GM18505 (cell line): Measurements from ENCODE around the gene PXMP4.

Experiments used
- ATAC-seq: cut with Tn5 transposase; IDR thresholded peaks from one replicate; pipeline ENCODE4 v1.9.1; 2021; ENCODE audit not compliant: unreplicated experiment
- POLR2A ChIP-seq: IDR thresholded peaks from 4 replicates; pipeline ENCODE4 v1.6.1; 2011; ENCODE audit warnings: borderline replicate concordance; ENCODE audit not compliant: insufficient read depth, insufficient read length; ENCODE audit errors: extremely low read depth

The PXMP4 gene

DNA sequence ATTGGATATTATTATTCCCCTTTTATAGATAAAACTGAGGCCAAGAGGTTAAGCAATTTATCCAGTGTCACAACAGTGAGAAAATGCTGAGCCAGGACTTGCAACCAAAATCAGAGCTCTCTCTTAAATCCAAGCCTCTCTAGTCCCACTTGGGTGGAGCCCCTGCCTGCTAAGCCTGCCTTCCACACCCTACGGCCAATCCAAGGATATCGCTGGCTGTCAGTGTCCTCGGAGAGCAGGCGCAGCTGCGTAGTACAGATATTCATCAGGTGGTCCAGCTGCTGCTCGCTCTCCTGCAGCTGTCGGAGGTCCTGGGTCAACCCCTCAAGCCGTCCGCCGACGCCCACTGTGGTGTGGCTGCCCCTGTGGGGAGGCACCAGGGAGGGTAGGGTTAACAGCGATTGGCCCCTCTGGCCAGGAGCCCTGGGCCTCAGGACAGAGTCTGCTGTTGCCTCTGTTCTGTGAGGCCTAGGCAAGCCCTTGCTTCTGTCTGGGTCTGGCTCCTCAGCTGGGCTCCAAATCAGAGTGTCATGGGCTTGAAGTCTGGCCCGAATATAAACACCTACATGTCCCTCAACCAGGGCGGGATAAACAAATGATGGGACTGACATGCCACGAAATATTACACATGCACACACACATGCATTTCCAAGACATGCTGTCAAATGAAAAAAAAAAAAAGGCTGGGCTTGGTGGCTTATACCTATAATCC, 42.0 kb downstream of the PXMP4 start:
- ATAC-seq = no peak
- no peak for TF ChIP-seq POLR2A

GRCh38 chr20:33676652-33677645, 43.2 kb downstream of the PXMP4 start:
- no peak for ATAC-seq
- no peak for TF ChIP-seq POLR2A

- ATAC-seq = no peak
- TF ChIP-seq POLR2A = no peak
Measured at GRCh38 chr20:33676121-33676520, 44.0 kb downstream of the PXMP4 start.

DNA sequence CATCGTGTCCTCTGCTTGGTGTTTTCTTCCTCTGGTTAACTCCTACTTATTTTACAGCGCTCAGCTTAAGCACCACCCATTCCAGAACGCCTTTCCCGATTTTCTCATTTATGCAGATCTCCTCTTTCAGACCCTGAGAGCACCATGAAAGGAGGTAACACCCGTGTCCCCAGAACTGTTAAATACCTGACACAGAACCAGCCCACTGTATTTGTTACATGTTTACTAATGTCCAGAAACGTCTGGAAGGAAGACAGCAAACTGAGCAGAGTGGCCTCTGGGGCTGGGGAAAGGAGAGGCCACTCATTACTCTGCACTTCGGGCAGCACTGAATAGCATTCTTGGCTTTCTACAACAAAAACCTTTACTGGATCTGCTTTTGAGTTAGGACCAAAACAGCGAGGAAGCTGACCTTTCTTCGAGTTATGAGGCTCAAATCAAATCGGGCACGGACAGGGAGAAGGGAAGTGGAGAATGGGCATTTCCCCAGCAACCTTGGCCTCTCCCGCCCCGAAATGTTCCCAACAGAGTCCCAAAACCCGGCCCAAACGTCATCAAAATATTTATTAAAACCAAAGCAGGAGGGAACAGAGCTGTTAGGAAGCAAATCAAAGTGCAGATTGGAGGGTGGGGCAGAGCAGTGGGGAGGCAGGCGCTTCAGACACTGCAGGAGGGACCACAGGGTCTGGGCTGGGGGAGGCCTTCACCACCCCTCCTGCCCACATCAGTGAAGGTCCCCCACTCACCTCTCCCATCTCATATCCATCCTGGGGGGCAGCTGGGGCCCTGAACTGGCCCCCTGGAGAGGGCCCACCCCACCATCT, 44.8 kb downstream of the PXMP4 start:
- no peak for TF ChIP-seq POLR2A

GRCh38 chr20:33674294-33675135, 45.6 kb downstream of the PXMP4 start, which contains the start of gene NECAB3:
TSS of gene NECAB3 (minus strand) at chr20:33674428. CDS start at chr20:33674352, 76 bp downstream.
- ATAC-seq = peak; percentile 65
- peak; percentile 60 for TF ChIP-seq POLR2A

More for the DNA sequence above, 44.8 kb downstream of the PXMP4 start:
- no peak for ATAC-seq

DNA sequence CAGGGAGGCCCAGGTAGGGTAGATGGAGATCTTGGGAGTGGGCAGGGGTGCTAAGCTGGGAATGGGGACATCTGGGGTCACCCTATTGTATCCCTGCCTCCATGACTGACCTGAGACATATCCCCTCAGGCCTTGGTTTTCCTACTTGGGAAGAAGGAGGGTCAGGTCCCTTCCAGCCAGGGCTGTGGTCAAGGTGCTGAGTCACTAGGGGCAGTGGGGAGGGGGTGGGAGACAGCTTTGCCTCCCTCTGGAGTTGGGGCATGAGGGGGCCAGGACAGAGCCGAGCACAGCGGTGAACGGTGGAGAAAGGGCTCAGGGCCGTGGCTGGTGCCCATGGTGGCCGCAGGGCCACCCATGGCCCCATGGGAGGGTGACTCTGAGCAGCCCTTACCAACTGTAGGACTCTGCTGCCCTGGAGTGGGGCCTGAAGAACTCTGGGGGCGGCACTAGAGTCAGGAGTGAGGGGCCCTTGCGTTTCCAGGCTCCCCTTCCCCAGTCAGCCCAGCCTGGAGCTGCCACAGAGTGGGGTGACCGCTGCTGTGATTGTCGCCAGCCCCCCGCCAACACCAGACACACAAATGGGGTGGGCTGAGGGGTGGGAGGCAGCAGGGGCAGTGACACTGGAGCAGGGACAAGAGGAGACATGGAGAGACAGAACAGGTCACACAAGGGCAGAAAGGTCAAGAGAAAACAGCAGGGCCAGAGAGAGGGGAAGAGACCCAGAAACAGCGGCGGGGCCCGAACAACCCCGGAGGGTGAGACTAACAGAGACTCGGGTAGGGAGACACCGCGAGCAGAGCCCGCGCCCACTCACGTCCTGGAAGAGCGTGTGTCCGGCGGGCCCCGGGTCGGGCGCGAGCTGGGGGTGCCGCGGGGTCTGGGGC, 46.5 kb downstream of the PXMP4 start:
- no peak for ATAC-seq
- TF ChIP-seq POLR2A = no peak

DNA sequence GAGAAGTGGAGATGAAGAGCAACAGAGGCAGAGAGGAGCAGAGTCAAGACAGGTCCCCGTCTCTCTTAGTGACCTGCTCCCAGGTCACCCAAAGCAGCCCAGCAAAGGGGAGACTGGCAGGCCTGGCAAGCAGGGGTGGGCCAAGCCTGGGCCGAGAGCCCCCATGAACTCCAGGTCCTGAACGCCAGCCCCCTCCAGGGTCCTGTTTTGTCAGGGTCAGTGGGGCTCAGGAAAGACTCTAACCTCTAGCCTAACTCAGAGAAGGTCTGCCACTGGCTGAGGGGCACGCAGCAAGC, 47.0 kb downstream of the PXMP4 start:
- TF ChIP-seq POLR2A = no peak

GRCh38 chr20:33672426-33673113, 47.5 kb downstream of the PXMP4 start:
- no peak for ATAC-seq
- no peak for TF ChIP-seq POLR2A

More for the DNA sequence above, 47.0 kb downstream of the PXMP4 start:
- ATAC-seq = no peak

- ATAC-seq = no peak
Measured at GRCh38 chr20:33671573-33672288, 48.4 kb downstream of the PXMP4 start.

GRCh38 chr20:33670715-33671499, 49.2 kb downstream of the PXMP4 start:
- no peak for ATAC-seq
- no peak for TF ChIP-seq POLR2A

More at GRCh38 chr20:33671573-33672288, 48.4 kb downstream of the PXMP4 start:
- TF ChIP-seq POLR2A = no peak
